EH (cell line): Measurements from ENCODE around the gene CAPSL.
"Not testable (repeated sequence)": the region's sequence is repeated elsewhere in the genome, so short reads cannot be mapped to it uniquely, and the experiment has no call there.

Experiments
- DNase-seq: peaks from one replicate; pipeline ENCODE4 v3.0.0-alpha.2; 2015; ENCODE audit warnings: low read depth

CAPSL gene

GRCh38 chr5:35904443-35905132, 33.8 kb downstream of the CAPSL start:
- no peak for DNase-seq

- no peak for DNase-seq
Measured at GRCh38 chr5:35903631-35904203, 34.7 kb downstream of the CAPSL start.

- peak; percentile 60 for DNase-seq
Measured at GRCh38 chr5:35902046-35902672, 36.3 kb downstream of the CAPSL start.

GRCh38 chr5:35900972-35901695, 37.3 kb downstream of the CAPSL start:
- DNase-seq, result no peak

- DNase-seq, result no peak
Measured at GRCh38 chr5:35899800-35900199, 38.6 kb downstream of the CAPSL start.

- peak; percentile 47 for DNase-seq
Measured at GRCh38 chr5:35898952-35899660, 39.3 kb downstream of the CAPSL start.

GRCh38 chr5:35894131-35894530, 44.3 kb downstream of the CAPSL start:
- DNase-seq, result no peak

- DNase-seq, result not testable (repeated sequence)
Measured at GRCh38 chr5:35892799-35893198, 45.6 kb downstream of the CAPSL start.

GRCh38 chr5:35890021-35891020, 48.1 kb downstream of the CAPSL start:
- no peak for DNase-seq

GRCh38 chr5:35887321-35888100, 50.9 kb downstream of the CAPSL start:
- DNase-seq, result peak; percentile 34

GRCh38 chr5:35886381-35886780, 52.0 kb downstream of the CAPSL start:
- DNase-seq, result no peak

- no peak for DNase-seq
Measured at GRCh38 chr5:35884773-35885172, 53.6 kb downstream of the CAPSL start.

GRCh38 chr5:35884191-35884769, 54.1 kb downstream of the CAPSL start:
- DNase-seq, result peak; percentile 97

- DNase-seq, result no peak
Measured at GRCh38 chr5:35881758-35882157, 56.7 kb downstream of the CAPSL start.

GRCh38 chr5:35880156-35880555, 58.3 kb downstream of the CAPSL start:
- DNase-seq, result no peak

- DNase-seq, result no peak
Measured at GRCh38 chr5:35879649-35880048, 58.8 kb downstream of the CAPSL start.

GRCh38 chr5:35879096-35879495, 59.3 kb downstream of the CAPSL start:
- no peak for DNase-seq

GRCh38 chr5:35878079-35878478, 60.3 kb downstream of the CAPSL start:
- no peak for DNase-seq

GRCh38 chr5:35877655-35878054, 60.8 kb downstream of the CAPSL start:
- DNase-seq, result no peak

- DNase-seq, result peak; percentile 64
Measured at GRCh38 chr5:35876922-35877321, 61.5 kb downstream of the CAPSL start.
